ENCODE measurements around the gene PNKD. TPM values are rescaled to one million over a fixed set of nuclear protein-coding genes. Genes with fewer than 3 reads are reported as not detected.

The PNKD gene
- total and polyA plus RNA-seq, 2 donors (not counting 1 experiment from before 2014, with no cell fraction given), result 27.7 to 29.1 TPM

DNA sequence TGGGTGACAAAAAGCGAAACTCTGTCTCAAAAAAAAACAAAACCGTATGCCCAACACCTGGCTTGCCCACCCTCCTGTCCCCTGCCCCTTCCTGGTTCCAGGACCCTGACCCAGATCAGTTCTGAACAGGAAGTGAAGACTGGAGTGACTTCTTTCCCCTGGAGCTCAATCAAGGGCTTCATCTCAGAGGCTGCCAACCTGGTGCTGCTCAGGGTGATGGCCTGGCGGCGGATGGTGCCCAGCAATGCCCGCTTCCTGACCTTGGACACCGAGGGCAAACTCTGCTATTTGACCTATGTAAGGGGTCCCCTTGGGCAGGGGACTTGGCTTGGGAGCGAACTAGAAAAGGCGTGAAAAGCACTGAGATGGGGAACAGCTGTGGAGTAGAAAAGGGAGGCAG lies 92.3 kb downstream of the PNKD start:
- Histone ChIP-seq H3K27ac (ENCODE audit: insufficient read depth, low read length) (no peak overlapping the region), H3K79me2 (ENCODE audit: control insufficient read depth, insufficient read depth, low read length) (no peaks in the 10 kb centered on the region), H3K36me3 (ENCODE audit: control insufficient read depth, insufficient read depth, low read length) (no peaks in the 10 kb centered on the region), H2AFZ (ENCODE audit: low read length) (no peak overlapping the region), H3K9ac (ENCODE audit: insufficient read depth, low read length) (no peak overlapping the region), H4K20me1 (ENCODE audit: control insufficient read depth, extremely low read depth, insufficient read depth, low read length) (no peaks in the 10 kb centered on the region), H3K9me3 (ENCODE audit: control insufficient read depth, insufficient read depth, low read depth, low read length) (no peaks in the 10 kb centered on the region), H3K4me1 (ENCODE audit: control insufficient read depth, extremely low read depth, insufficient read depth, low read length) (no peaks in the 10 kb centered on the region), H3K27me3 (ENCODE audit: control insufficient read depth, insufficient read depth, low read length) (no peaks in the 10 kb centered on the region), H3K4me2 (ENCODE audit: extremely low read depth, insufficient read depth, low read length) (no peak overlapping the region), H3K4me3 (replicated peaks in 1 of 4; ENCODE audit: control extremely low read depth in 1 of 4, insufficient read depth in 1 of 4, low read depth in 3 of 4, low read length in 4 of 4) (no peak overlapping the region)
- DNase-seq (ENCODE audit: low read depth in 2 of 2), result no peak
- TF ChIP-seq EZH2 (IDR thresholded peaks at IDR 0.05; ENCODE audit: low read length, missing control alignments), result no peak
- TF ChIP-seq, protein P1, sequence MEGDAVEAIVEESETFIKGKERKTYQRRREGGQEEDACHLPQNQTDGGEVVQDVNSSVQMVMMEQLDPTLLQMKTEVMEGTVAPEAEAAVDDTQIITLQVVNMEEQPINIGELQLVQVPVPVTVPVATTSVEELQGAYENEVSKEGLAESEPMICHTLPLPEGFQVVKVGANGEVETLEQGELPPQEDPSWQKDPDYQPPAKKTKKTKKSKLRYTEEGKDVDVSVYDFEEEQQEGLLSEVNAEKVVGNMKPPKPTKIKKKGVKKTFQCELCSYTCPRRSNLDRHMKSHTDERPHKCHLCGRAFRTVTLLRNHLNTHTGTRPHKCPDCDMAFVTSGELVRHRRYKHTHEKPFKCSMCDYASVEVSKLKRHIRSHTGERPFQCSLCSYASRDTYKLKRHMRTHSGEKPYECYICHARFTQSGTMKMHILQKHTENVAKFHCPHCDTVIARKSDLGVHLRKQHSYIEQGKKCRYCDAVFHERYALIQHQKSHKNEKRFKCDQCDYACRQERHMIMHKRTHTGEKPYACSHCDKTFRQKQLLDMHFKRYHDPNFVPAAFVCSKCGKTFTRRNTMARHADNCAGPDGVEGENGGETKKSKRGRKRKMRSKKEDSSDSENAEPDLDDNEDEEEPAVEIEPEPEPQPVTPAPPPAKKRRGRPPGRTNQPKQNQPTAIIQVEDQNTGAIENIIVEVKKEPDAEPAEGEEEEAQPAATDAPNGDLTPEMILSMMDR (conservative IDR thresholded peaks at IDR 0.05 in 1 of 2, IDR thresholded peaks at IDR 0.05 in 1 of 2; ENCODE audit: low read depth in 1 of 2, low read length in 2 of 2), result no peak

- Histone ChIP-seq H3K79me2 (ENCODE audit: control insufficient read depth, insufficient read depth, low read length) (no peaks in the 10 kb centered on the region), H3K27ac (ENCODE audit: insufficient read depth, low read length) (no peak overlapping the region), H4K20me1 (ENCODE audit: control insufficient read depth, extremely low read depth, insufficient read depth, low read length) (no peaks in the 10 kb centered on the region), H3K27me3 (ENCODE audit: control insufficient read depth, insufficient read depth, low read length) (no peaks in the 10 kb centered on the region), H3K9me3 (ENCODE audit: control insufficient read depth, insufficient read depth, low read depth, low read length) (no peaks in the 10 kb centered on the region), H3K4me1 (ENCODE audit: control insufficient read depth, extremely low read depth, insufficient read depth, low read length) (no peaks in the 10 kb centered on the region), H3K4me2 (ENCODE audit: extremely low read depth, insufficient read depth, low read length) (no peak overlapping the region), H3K4me3 (replicated peaks in 1 of 4; ENCODE audit: control extremely low read depth in 1 of 4, insufficient read depth in 1 of 4, low read depth in 3 of 4, low read length in 4 of 4) (no peak overlapping the region), H3K9ac (ENCODE audit: insufficient read depth, low read length) (no peak overlapping the region), H2AFZ (ENCODE audit: low read length) (no peak overlapping the region), H3K36me3 (ENCODE audit: control insufficient read depth, insufficient read depth, low read length) (no peaks in the 10 kb centered on the region)
- TF ChIP-seq EZH2 (IDR thresholded peaks at IDR 0.05; ENCODE audit: low read length, missing control alignments), result no peak
- DNase-seq (ENCODE audit: low read depth in 2 of 2), result no peak
Observed at GRCh38 chr2:218363736-218364135, 93.4 kb downstream of the PNKD start.

DNA sequence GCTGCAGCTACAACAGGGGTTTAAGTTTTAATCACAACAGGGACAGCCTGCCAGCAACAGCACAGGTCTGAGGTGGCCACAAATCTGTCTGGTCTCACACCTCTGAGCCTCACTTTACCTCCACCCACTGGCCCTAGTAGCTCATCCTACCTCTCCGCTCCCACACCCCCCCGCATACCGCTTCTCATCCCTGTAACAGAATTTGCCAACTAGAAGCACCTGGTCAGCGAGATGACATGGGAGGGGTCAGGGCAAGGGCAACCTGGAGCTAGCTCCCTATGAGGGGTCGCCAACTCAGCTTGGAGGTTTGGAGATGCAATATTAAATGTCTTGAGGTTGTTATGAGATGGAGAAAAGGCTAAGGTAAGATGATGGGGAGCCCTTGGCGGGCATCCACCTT lies 93.9 kb downstream of the PNKD start:
- Histone ChIP-seq H3K79me2 (ENCODE audit: control insufficient read depth, insufficient read depth, low read length) (no peaks in the 10 kb centered on the region), H3K4me2 (ENCODE audit: extremely low read depth, insufficient read depth, low read length) (no peak overlapping the region), H3K36me3 (ENCODE audit: control insufficient read depth, insufficient read depth, low read length) (no peaks in the 10 kb centered on the region), H4K20me1 (ENCODE audit: control insufficient read depth, extremely low read depth, insufficient read depth, low read length) (no peaks in the 10 kb centered on the region), H3K9me3 (ENCODE audit: control insufficient read depth, insufficient read depth, low read depth, low read length) (no peaks in the 10 kb centered on the region), H3K4me3 (replicated peaks in 1 of 4; ENCODE audit: control extremely low read depth in 1 of 4, insufficient read depth in 1 of 4, low read depth in 3 of 4, low read length in 4 of 4) (no peak overlapping the region), H3K9ac (ENCODE audit: insufficient read depth, low read length) (no peak overlapping the region), H3K4me1 (ENCODE audit: control insufficient read depth, extremely low read depth, insufficient read depth, low read length) (no peaks in the 10 kb centered on the region), H3K27me3 (ENCODE audit: control insufficient read depth, insufficient read depth, low read length) (no peaks in the 10 kb centered on the region), H2AFZ (ENCODE audit: low read length) (no peak overlapping the region), H3K27ac (ENCODE audit: insufficient read depth, low read length) (no peak overlapping the region)
- no peak for DNase-seq (ENCODE audit: low read depth in 2 of 2)
- TF ChIP-seq, protein P1 (conservative IDR thresholded peaks at IDR 0.05 in 1 of 2, IDR thresholded peaks at IDR 0.05 in 1 of 2; ENCODE audit: low read depth in 1 of 2, low read length in 2 of 2), result no peak
- TF ChIP-seq EZH2 (IDR thresholded peaks at IDR 0.05; ENCODE audit: low read length, missing control alignments), result no peak
